GM23248 (cell line): ENCODE results near the gene TMEM163.

ENCODE experiments used
- EZH2 ChIP-seq: fragments of 200-600 bp; sonication (generic); IDR thresholded peaks from 2 replicates; pipeline ENCODE4 v1.6.1; 2018; ENCODE audit warnings: antibody characterized with exemption, mild to moderate bottlenecking; ENCODE audit not compliant: insufficient read depth, poor library complexity, severe bottlenecking
- EZH2phosphoT487 ChIP-seq: fragments of 200-600 bp; sonication (generic); IDR thresholded peaks from 2 replicates; pipeline ENCODE4 v1.6.1; 2018; ENCODE audit warnings: antibody characterized with exemption, moderate library complexity, mild to moderate bottlenecking, low read depth; ENCODE audit not compliant: insufficient read depth

- no peak for TF ChIP-seq EZH2
- TF ChIP-seq EZH2phosphoT487 = no peak
Observed at GRCh38 chr2:134420920-134421319, 297.9 kb downstream of the TMEM163 start.
